Measurements from ENCODE around the gene KREMEN2.
"Not testable (repeated sequence)": the region's sequence is repeated elsewhere in the genome, so short reads cannot be mapped to it uniquely, and the experiment has no call there.

Gene KREMEN2

GRCh38 chr16:2930236-2930635, 33.8 kb upstream of the KREMEN2 start:
- no peak overlapping the region for H4K8ac ChIP-seq (ENCODE audit: low read depth, low read length)
- H3K18ac ChIP-seq (ENCODE audit: low read length): no peak overlapping the region
- H2BK5ac ChIP-seq (ENCODE audit: low read length): no peak overlapping the region
- no peak overlapping the region for H2AFZ ChIP-seq (ENCODE audit: low read length)
- H3K79me1 ChIP-seq (ENCODE audit: low read depth, low read length): peaks cover 3% of the 10 kb centered on the region
- H3K4me3 ChIP-seq (ENCODE audit: low read length in 2 of 2): no peak overlapping the region
- no peak overlapping the region for H4K91ac ChIP-seq (ENCODE audit: low read depth, low read length, poor library complexity)
- H3K23ac ChIP-seq (ENCODE audit: low read depth, low read length, poor library complexity): no peak overlapping the region
- no CpG with 5 or more reads among the region's 15 CpGs for WGBS, 2 donors (ENCODE audit: extremely low coverage in 2 of 2, insufficient read length in 2 of 2, insufficient replicate concordance in 1 of 2)
- H2BK12ac ChIP-seq (ENCODE audit: low read length): no peak overlapping the region
- no peaks in the 10 kb centered on the region for H3K27me3 ChIP-seq (ENCODE audit: control insufficient read depth in 3 of 3, insufficient read depth in 3 of 3, low read depth in 1 of 3, low read length in 3 of 3)
- no peak overlapping the region for H2BK120ac ChIP-seq (ENCODE audit: low read depth, low read length)
- peaks cover 3 to 28% of the 10 kb centered on the region in 2 donors for H3K36me3 ChIP-seq (replicated peaks in 1 of 2; ENCODE audit: control insufficient read depth in 2 of 2, insufficient read depth in 2 of 2, low read length in 2 of 2)
- no peak overlapping the region for H2BK15ac ChIP-seq (ENCODE audit: low read length)
- no peak for DNase-seq (ENCODE audit: low spot score)
- no peak overlapping the region for H2AK5ac ChIP-seq (ENCODE audit: low read depth, low read length)
- no peak overlapping the region for H3K4ac ChIP-seq (ENCODE audit: low read length)
- H3K4me1 ChIP-seq (ENCODE audit: control insufficient read depth in 2 of 2, insufficient read depth in 1 of 2, low read depth in 1 of 2, low read length in 2 of 2): peaks cover 0 to 12% of the 10 kb centered on the region in 2 donors
- no peak overlapping the region for H3K27ac ChIP-seq (replicated peaks; ENCODE audit: low read length)
- H3K9me3 ChIP-seq (replicated peaks in 1 of 2; ENCODE audit: control insufficient read depth in 2 of 2, insufficient read depth in 1 of 2, low read depth in 1 of 2, low read length in 2 of 2): no peaks in the 10 kb centered on the region
- H3K14ac ChIP-seq (ENCODE audit: low read length): no peak overlapping the region
- no peak overlapping the region for H3K9ac ChIP-seq (ENCODE audit: low read depth, low read length, poor library complexity)
- H3K4me2 ChIP-seq (ENCODE audit: insufficient read depth, low read length, poor library complexity, severe bottlenecking): no peak overlapping the region

GRCh38 chr16:2931231-2931914, 32.7 kb upstream of the KREMEN2 start:
- not testable (repeated sequence) for H4K8ac ChIP-seq (ENCODE audit: low read depth, low read length); H3K27ac ChIP-seq (replicated peaks; ENCODE audit: low read length); H3K27me3 ChIP-seq (ENCODE audit: control insufficient read depth in 3 of 3, insufficient read depth in 3 of 3, low read depth in 1 of 3, low read length in 3 of 3); DNase-seq (ENCODE audit: low spot score); H2BK120ac ChIP-seq (ENCODE audit: low read depth, low read length); H3K79me1 ChIP-seq (ENCODE audit: low read depth, low read length); H3K9me3 ChIP-seq (replicated peaks in 1 of 2; ENCODE audit: control insufficient read depth in 2 of 2, insufficient read depth in 1 of 2, low read depth in 1 of 2, low read length in 2 of 2); H2BK15ac ChIP-seq (ENCODE audit: low read length); H2BK5ac ChIP-seq (ENCODE audit: low read length); H3K4ac ChIP-seq (ENCODE audit: low read length); H3K4me3 ChIP-seq (ENCODE audit: low read length in 2 of 2); H3K4me2 ChIP-seq (ENCODE audit: insufficient read depth, low read length, poor library complexity, severe bottlenecking); H3K18ac ChIP-seq (ENCODE audit: low read length); H2AK5ac ChIP-seq (ENCODE audit: low read depth, low read length); H2AFZ ChIP-seq (ENCODE audit: low read length); H3K9ac ChIP-seq (ENCODE audit: low read depth, low read length, poor library complexity); H4K91ac ChIP-seq (ENCODE audit: low read depth, low read length, poor library complexity); H3K14ac ChIP-seq (ENCODE audit: low read length); H3K23ac ChIP-seq (ENCODE audit: low read depth, low read length, poor library complexity); H3K4me1 ChIP-seq (ENCODE audit: control insufficient read depth in 2 of 2, insufficient read depth in 1 of 2, low read depth in 1 of 2, low read length in 2 of 2); H2BK12ac ChIP-seq (ENCODE audit: low read length)
- WGBS, 2 donors (ENCODE audit: extremely low coverage in 2 of 2, insufficient read length in 2 of 2, insufficient replicate concordance in 1 of 2): no CpG with 5 or more reads among the region's 13 CpGs
- H3K36me3 ChIP-seq (replicated peaks in 1 of 2; ENCODE audit: control insufficient read depth in 2 of 2, insufficient read depth in 2 of 2, low read length in 2 of 2): peaks cover 3 to 28% of the 10 kb centered on the region in 2 donors

DNA sequence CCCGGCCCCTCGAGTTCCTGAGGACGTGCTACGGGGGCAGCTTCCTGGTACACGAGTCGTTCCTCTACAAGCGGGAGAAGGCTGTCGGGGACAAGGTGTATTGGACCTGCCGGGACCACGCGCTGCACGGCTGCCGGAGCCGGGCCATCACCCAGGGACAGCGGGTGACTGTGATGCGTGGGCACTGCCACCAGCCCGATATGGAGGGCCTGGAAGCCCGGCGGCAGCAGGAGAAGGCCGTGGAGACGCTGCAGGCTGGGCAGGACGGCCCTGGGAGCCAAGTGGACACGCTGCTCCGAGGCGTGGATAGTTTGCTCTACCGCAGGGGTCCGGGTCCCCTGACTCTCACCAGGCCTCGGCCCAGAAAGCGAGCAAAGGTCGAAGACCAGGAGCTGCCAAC, 30.9 kb upstream of the KREMEN2 start:
- H2AFZ ChIP-seq (ENCODE audit: low read length): no peak overlapping the region
- no peak overlapping the region for H4K8ac ChIP-seq (ENCODE audit: low read depth, low read length)
- H3K9me3 ChIP-seq (replicated peaks in 1 of 2; ENCODE audit: control insufficient read depth in 2 of 2, insufficient read depth in 1 of 2, low read depth in 1 of 2, low read length in 2 of 2): no peaks in the 10 kb centered on the region
- H4K91ac ChIP-seq (ENCODE audit: low read depth, low read length, poor library complexity): no peak overlapping the region
- H2BK15ac ChIP-seq (ENCODE audit: low read length): no peak overlapping the region
- H3K18ac ChIP-seq (ENCODE audit: low read length): no peak overlapping the region
- no peak overlapping the region for H3K4me2 ChIP-seq (ENCODE audit: insufficient read depth, low read length, poor library complexity, severe bottlenecking)
- DNase-seq (ENCODE audit: low spot score): no peak
- H2BK12ac ChIP-seq (ENCODE audit: low read length): no peak overlapping the region
- no peak overlapping the region for H3K4ac ChIP-seq (ENCODE audit: low read length)
- no peak overlapping the region for H3K23ac ChIP-seq (ENCODE audit: low read depth, low read length, poor library complexity)
- no peaks in the 10 kb centered on the region for H3K27me3 ChIP-seq (ENCODE audit: control insufficient read depth in 3 of 3, insufficient read depth in 3 of 3, low read depth in 1 of 3, low read length in 3 of 3)
- no peak overlapping the region for H3K27ac ChIP-seq (replicated peaks; ENCODE audit: low read length)
- no CpG with 5 or more reads among the region's 30 CpGs for WGBS, 2 donors (ENCODE audit: extremely low coverage in 2 of 2, insufficient read length in 2 of 2, insufficient replicate concordance in 1 of 2)
- H2AK5ac ChIP-seq (ENCODE audit: low read depth, low read length): no peak overlapping the region
- H3K4me1 ChIP-seq (ENCODE audit: control insufficient read depth in 2 of 2, insufficient read depth in 1 of 2, low read depth in 1 of 2, low read length in 2 of 2): peaks cover 0 to 5% of the 10 kb centered on the region in 2 donors
- no peak overlapping the region for H3K14ac ChIP-seq (ENCODE audit: low read length)
- H3K36me3 ChIP-seq (replicated peaks in 1 of 2; ENCODE audit: control insufficient read depth in 2 of 2, insufficient read depth in 2 of 2, low read length in 2 of 2): peaks cover 5 to 42% of the 10 kb centered on the region in 2 donors
- peak overlapping the region in 1 of 2 donors; percentile 41 for H3K4me3 ChIP-seq (ENCODE audit: low read length in 2 of 2)
- no peaks in the 10 kb centered on the region for H3K79me1 ChIP-seq (ENCODE audit: low read depth, low read length)
- H2BK5ac ChIP-seq (ENCODE audit: low read length): no peak overlapping the region
- no peak overlapping the region for H2BK120ac ChIP-seq (ENCODE audit: low read depth, low read length)
- no peak overlapping the region for H3K9ac ChIP-seq (ENCODE audit: low read depth, low read length, poor library complexity)

DNA sequence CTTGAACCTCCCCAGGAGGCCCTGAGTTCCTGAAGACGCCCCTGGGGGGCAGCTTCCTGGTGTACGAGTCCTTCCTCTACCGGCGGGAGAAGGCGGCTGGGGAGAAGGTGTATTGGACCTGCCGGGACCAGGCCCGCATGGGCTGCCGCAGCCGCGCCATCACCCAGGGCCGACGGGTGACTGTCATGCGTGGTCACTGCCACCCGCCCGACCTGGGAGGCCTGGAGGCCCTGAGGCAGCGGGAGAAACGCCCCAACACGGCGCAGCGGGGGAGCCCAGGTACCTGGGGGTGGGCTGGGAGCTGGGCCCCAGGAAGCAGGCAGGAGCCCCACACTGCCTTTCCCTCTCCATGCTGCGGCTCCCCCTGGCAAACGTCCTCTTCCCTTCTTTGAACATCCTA, 30.4 kb upstream of the KREMEN2 start:
- no peak overlapping the region for H3K18ac ChIP-seq (ENCODE audit: low read length)
- H3K36me3 ChIP-seq (replicated peaks in 1 of 2; ENCODE audit: control insufficient read depth in 2 of 2, insufficient read depth in 2 of 2, low read length in 2 of 2): peaks cover 5 to 44% of the 10 kb centered on the region in 2 donors
- no peak overlapping the region for H3K4ac ChIP-seq (ENCODE audit: low read length)
- H3K9me3 ChIP-seq (replicated peaks in 1 of 2; ENCODE audit: control insufficient read depth in 2 of 2, insufficient read depth in 1 of 2, low read depth in 1 of 2, low read length in 2 of 2): no peaks in the 10 kb centered on the region
- no peak overlapping the region for H2BK12ac ChIP-seq (ENCODE audit: low read length)
- H2BK15ac ChIP-seq (ENCODE audit: low read length): no peak overlapping the region
- no peak overlapping the region for H3K14ac ChIP-seq (ENCODE audit: low read length)
- H3K4me1 ChIP-seq (ENCODE audit: control insufficient read depth in 2 of 2, insufficient read depth in 1 of 2, low read depth in 1 of 2, low read length in 2 of 2): peaks cover 0 to 3% of the 10 kb centered on the region in 2 donors
- no peak overlapping the region for H3K4me2 ChIP-seq (ENCODE audit: insufficient read depth, low read length, poor library complexity, severe bottlenecking)
- H3K23ac ChIP-seq (ENCODE audit: low read depth, low read length, poor library complexity): no peak overlapping the region
- no peak overlapping the region for H4K8ac ChIP-seq (ENCODE audit: low read depth, low read length)
- no peak overlapping the region for H3K27ac ChIP-seq (replicated peaks; ENCODE audit: low read length)
- DNase-seq (ENCODE audit: low spot score): no peak
- no CpG with 5 or more reads among the region's 22 CpGs for WGBS, 2 donors (ENCODE audit: extremely low coverage in 2 of 2, insufficient read length in 2 of 2, insufficient replicate concordance in 1 of 2)
- H3K4me3 ChIP-seq (ENCODE audit: low read length in 2 of 2): no peak overlapping the region
- no peaks in the 10 kb centered on the region for H3K79me1 ChIP-seq (ENCODE audit: low read depth, low read length)
- no peak overlapping the region for H4K91ac ChIP-seq (ENCODE audit: low read depth, low read length, poor library complexity)
- no peak overlapping the region for H2BK5ac ChIP-seq (ENCODE audit: low read length)
- no peak overlapping the region for H2AFZ ChIP-seq (ENCODE audit: low read length)
- H3K27me3 ChIP-seq (ENCODE audit: control insufficient read depth in 3 of 3, insufficient read depth in 3 of 3, low read depth in 1 of 3, low read length in 3 of 3): no peaks in the 10 kb centered on the region
- no peak overlapping the region for H2BK120ac ChIP-seq (ENCODE audit: low read depth, low read length)
- H2AK5ac ChIP-seq (ENCODE audit: low read depth, low read length): no peak overlapping the region
- H3K9ac ChIP-seq (ENCODE audit: low read depth, low read length, poor library complexity): no peak overlapping the region

All from neuronal stem cell (in vitro differentiated cells).